SU-DHL-6 (cell line): ENCODE measurements around the gene ARL2.

ENCODE experiments used
- H2AFZ ChIP-seq: fragments of 200-600 bp; sonication (generic); 2 replicates; pipeline ENCODE4 v1.6.1; 2014; ENCODE audit warnings: low read depth, mild to moderate bottlenecking, moderate library complexity, mixed read lengths, antibody characterized with exemption, low read length; ENCODE audit not compliant: severe bottlenecking
- H3F3A ChIP-seq: fragments of 200-600 bp; shearing (Covaris generic); 2 replicates; pipeline ENCODE4 v1.6.0; 2016; ENCODE audit warnings: antibody characterized with exemption, mild to moderate bottlenecking; ENCODE audit not compliant: insufficient read depth
- H3K27ac ChIP-seq: fragments of 200-600 bp; sonication (generic); 2 replicates; pipeline ENCODE4 v1.5.1; 2016; ENCODE audit warnings: low read depth, mild to moderate bottlenecking, low read length, moderate library complexity, mixed read lengths
- H3K27me3 ChIP-seq: fragments of 200-600 bp; sonication (generic), shearing (Covaris generic); 2 replicates; pipeline ENCODE4 v1.6.0; 2014; ENCODE audit warnings: mild to moderate bottlenecking, low read length
- H3K36me3 ChIP-seq: fragments of 200-600 bp; sonication (generic); 2 replicates; pipeline ENCODE4 v1.6.1; 2014; ENCODE audit warnings: mild to moderate bottlenecking, low read length, mixed read lengths
- H3K4me2 ChIP-seq: fragments of 300-600, 200-600 bp; shearing (Covaris generic), sonication (generic); 2 replicates; pipeline ENCODE4 v1.6.0; 2014; ENCODE audit warnings: low read length, low read depth, mild to moderate bottlenecking; ENCODE audit not compliant: poor library complexity, severe bottlenecking
- H3K4me3 ChIP-seq: fragments of 200-600 bp; sonication (generic); 2 replicates; pipeline ENCODE4 v1.5.1; 2014; ENCODE audit warnings: antibody characterized with exemption, low read length, mild to moderate bottlenecking, mixed read lengths; ENCODE audit not compliant: insufficient read depth, poor library complexity, severe bottlenecking
- H3K79me2 ChIP-seq: fragments of 200-600 bp; sonication (generic); 2 replicates; pipeline ENCODE4 v1.6.1; 2014; ENCODE audit warnings: mild to moderate bottlenecking, low read length, moderate library complexity; ENCODE audit not compliant: insufficient read depth
- H3K9ac ChIP-seq: fragments of 200-600 bp; sonication (generic); 2 replicates; pipeline ENCODE4 v1.7.0; 2014; ENCODE audit warnings: mild to moderate bottlenecking, low read length
- H3K9me2 ChIP-seq: fragments of 200-600 bp; sonication (generic); replicated peaks from 2 replicates; pipeline ENCODE4 v1.6.1; 2014; ENCODE audit warnings: low read length; ENCODE audit not compliant: insufficient read depth
- H3K9me3 ChIP-seq: fragments of 200-600 bp; sonication (generic); 2 replicates; pipeline ENCODE4 v1.6.1; 2014; ENCODE audit warnings: low read length, mixed read lengths; ENCODE audit not compliant: insufficient read depth
- H4K20me1 ChIP-seq: fragments of 200-600 bp; sonication (generic); 2 replicates; pipeline ENCODE4 v1.6.1; 2014; ENCODE audit warnings: low read depth, mild to moderate bottlenecking, antibody characterized with exemption, low read length, moderate library complexity, mixed read lengths
- CTCF ChIP-seq: fragments of 200-600 bp; sonication (generic); IDR thresholded peaks from one replicate; pipeline ENCODE4 v1.5.1; 2017; ENCODE audit warnings: antibody characterized with exemption, mild to moderate bottlenecking, low read length, moderate library complexity; ENCODE audit not compliant: insufficient read depth, poor library complexity, severe bottlenecking
- EZH2phosphoT487 ChIP-seq: fragments of 200-600 bp; sonication (generic), shearing (Covaris generic); conservative IDR thresholded peaks from 2 replicates; pipeline ENCODE4 v1.6.1; 2018; ENCODE audit warnings: mild to moderate bottlenecking, antibody characterized with exemption, low read length, moderate library complexity, mixed read lengths

The ARL2 gene

GRCh38 chr11:65058419-65059054 lies 44.6 kb downstream of the ARL2 start, which contains the start of gene NAALADL1:
Gene NAALADL1, minus strand, starts transcription at chr11:65058553. Its CDS starts 32 bp downstream, at chr11:65058521.
- H3K27me3 ChIP-seq: no peaks in the 10 kb centered on the region
- no peak within 1 kb of the TSS for H3K4me2 ChIP-seq
- no peak for TF ChIP-seq CTCF
- no peak for TF ChIP-seq EZH2phosphoT487

DNA sequence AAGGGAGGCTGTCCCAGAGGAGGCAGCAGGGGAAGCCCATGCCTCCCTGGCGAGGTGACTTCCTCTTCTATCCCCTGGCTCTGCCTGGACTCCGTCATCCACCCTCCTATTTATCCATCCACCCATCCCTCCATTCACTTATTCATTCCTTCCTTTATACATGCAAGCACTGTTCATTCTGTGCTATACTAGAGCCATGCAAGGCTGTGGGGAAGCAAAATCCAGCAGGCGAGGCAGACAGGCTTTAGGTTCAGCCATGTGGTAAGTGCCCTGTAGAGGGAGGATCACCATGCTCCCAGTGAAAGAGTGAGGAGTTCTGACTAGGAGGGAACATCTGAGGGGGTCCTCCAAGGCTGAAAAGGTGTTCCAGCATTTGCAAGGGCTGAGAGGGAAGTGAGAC lies 45.6 kb downstream of the ARL2 start:
- Histone ChIP-seq H3K4me2 (no peak overlapping the region), H3K9me3 (no peaks in the 10 kb centered on the region), H3K4me3 (no peak overlapping the region), H3K9me2 (no peaks in the 10 kb centered on the region), H3K9ac (no peak overlapping the region), H2AFZ (no peak overlapping the region), H3K27ac (no peak overlapping the region), H3K79me2 (no peaks in the 10 kb centered on the region), H4K20me1 (no peaks in the 10 kb centered on the region), H3K27me3 (no peaks in the 10 kb centered on the region), H3K36me3 (no peaks in the 10 kb centered on the region), H3F3A (no peaks in the 10 kb centered on the region)
- no peak for TF ChIP-seq EZH2phosphoT487
- no peak for TF ChIP-seq CTCF

More at GRCh38 chr11:65058419-65059054, 44.6 kb downstream of the ARL2 start, which contains the start of gene NAALADL1:
- Histone ChIP-seq H3K9ac (no peak within 1 kb of the TSS), H3K27ac (no peak within 1 kb of the TSS), H3K4me3 (no peak within 1 kb of the TSS), H3K36me3 (no peaks in the 10 kb centered on the region), H3K79me2 (no peaks in the 10 kb centered on the region), H2AFZ (no peak within 1 kb of the TSS), H3F3A (no peaks in the 10 kb centered on the region), H3K9me2 (no peaks in the 10 kb centered on the region), H3K9me3 (no peaks in the 10 kb centered on the region), H4K20me1 (no peaks in the 10 kb centered on the region)

DNA sequence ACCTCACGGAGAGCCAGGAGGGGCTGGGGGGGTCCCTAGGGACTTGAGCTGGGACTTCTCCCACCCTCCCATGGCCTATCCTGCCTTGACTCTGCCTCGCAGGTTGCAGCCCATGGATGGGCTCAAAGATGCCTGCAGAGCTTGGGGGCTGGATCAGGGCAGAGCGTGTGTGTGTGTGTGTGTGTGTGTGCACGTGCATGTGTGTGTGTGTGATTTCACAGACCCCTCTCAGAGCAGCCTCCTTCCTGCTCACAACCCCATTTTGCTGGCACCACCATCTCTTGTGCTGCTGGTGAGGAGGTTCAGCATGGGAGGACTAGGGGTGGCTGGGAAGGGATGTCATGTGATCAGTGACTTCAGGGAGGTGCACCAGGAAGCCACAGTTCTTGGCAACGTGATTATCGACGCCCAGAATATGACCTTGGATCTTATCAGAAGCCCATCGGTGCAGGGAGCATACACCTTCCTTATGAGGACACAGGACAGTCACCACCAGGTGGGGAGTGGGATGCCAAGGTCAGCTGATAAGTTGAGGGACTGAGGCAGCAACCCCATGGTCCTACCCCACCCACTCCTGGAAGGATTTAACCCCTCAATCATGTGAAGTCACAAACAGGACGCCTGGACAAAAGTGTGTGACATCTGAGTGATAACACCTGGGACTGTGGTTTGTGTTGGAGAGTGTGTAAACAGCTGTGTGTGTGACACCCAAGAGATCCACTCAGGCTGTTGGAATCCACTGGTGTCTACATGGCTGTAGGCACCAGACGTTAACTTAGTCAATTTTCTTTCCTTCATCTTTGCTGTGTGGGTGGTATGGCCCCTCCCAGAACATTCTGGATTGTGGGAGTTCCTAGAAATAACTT lies 46.2 kb downstream of the ARL2 start:
- H3K27me3 ChIP-seq: no peaks in the 10 kb centered on the region
- H3K4me3 ChIP-seq: no peak overlapping the region

More for the DNA sequence above, 46.2 kb downstream of the ARL2 start:
- H3K36me3 ChIP-seq: no peaks in the 10 kb centered on the region
- TF ChIP-seq EZH2phosphoT487: no peak
- TF ChIP-seq CTCF: no peak
- no peaks in the 10 kb centered on the region for H3F3A ChIP-seq
- H3K9me3 ChIP-seq: no peaks in the 10 kb centered on the region
- no peaks in the 10 kb centered on the region for H4K20me1 ChIP-seq
- no peak overlapping the region for H3K4me2 ChIP-seq
- H2AFZ ChIP-seq: no peak overlapping the region
- no peak overlapping the region for H3K27ac ChIP-seq
- H3K79me2 ChIP-seq: no peaks in the 10 kb centered on the region
- no peaks in the 10 kb centered on the region for H3K9me2 ChIP-seq
- H3K9ac ChIP-seq: no peak overlapping the region
